OCI-LY1 (cell line): ENCODE results near the gene HS1BP3.

ENCODE experiments used
- EZH2 ChIP-seq: fragments of 200-600 bp; sonication (generic), shearing (Covaris generic); IDR thresholded peaks from 2 replicates; pipeline ENCODE4 v1.8.0; 2017; ENCODE audit warnings: borderline replicate concordance, mixed run types, mild to moderate bottlenecking, antibody characterized with exemption, low read length, moderate library complexity, mixed read lengths
- TF ChIP-seq, protein P1 (sequence below): fragments of 200-600 bp; sonication (generic), shearing (Covaris generic); IDR thresholded peaks from 2 replicates; pipeline ENCODE4 v1.5.1; 2017; ENCODE audit warnings: mild to moderate bottlenecking, antibody characterized with exemption, low read length, moderate library complexity, mixed read lengths

DNA sequence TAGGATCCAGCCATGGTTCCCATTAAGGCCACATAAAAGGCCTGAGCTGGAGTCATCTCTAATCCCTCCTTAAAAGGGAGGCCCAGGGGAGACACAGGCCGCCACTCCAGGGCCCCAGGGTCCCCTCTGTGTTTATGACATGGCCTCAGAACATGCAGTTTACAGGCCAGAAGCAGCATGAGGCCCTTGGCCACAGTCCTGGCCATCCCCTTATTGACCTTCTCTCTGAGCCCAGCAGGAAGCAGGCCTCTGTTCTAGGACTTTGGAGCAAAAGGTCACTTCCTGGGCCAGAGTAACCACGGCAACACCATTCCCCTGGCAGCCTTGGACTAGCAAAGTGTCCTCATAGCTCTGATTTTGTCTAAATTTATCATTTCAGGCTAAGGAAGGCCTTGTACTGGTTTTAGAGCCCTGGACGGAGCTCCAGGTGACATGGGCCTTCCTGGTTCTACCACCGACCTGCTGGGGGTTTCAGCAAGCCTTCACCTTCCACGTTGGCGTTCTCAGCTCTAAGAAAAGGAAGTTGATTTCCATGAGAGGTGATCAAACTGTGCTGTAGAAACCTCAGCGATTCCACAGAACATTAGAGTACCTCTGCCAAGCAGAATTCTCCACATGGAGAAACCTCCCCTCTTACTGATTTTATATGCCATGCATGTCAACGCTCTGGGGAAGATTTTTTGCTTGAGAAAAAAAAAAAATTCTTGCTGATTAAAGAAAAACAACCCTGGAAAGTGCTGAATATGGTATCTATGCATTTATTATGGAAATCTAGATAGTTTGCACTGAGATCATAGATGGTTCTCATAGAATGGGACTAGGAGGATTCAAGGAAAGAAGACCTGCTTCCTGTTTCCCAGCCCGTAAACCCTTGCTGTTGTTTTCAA lies 53.7 kb downstream of the HS1BP3 start:
- TF ChIP-seq, protein P1, sequence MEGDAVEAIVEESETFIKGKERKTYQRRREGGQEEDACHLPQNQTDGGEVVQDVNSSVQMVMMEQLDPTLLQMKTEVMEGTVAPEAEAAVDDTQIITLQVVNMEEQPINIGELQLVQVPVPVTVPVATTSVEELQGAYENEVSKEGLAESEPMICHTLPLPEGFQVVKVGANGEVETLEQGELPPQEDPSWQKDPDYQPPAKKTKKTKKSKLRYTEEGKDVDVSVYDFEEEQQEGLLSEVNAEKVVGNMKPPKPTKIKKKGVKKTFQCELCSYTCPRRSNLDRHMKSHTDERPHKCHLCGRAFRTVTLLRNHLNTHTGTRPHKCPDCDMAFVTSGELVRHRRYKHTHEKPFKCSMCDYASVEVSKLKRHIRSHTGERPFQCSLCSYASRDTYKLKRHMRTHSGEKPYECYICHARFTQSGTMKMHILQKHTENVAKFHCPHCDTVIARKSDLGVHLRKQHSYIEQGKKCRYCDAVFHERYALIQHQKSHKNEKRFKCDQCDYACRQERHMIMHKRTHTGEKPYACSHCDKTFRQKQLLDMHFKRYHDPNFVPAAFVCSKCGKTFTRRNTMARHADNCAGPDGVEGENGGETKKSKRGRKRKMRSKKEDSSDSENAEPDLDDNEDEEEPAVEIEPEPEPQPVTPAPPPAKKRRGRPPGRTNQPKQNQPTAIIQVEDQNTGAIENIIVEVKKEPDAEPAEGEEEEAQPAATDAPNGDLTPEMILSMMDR: no peak
- TF ChIP-seq EZH2: no peak
